GM19452 (cell line): ENCODE measurements around the gene WIPI1.
A peak's percentile ranks its signal among the peaks of the same experiment; 100 is the strongest.
"Not testable (repeated sequence)": the region's sequence is repeated elsewhere in the genome, so short reads cannot be mapped to it uniquely, and the experiment has no call there.

Experiments
- ATAC-seq: cut with Tn5 transposase; IDR thresholded peaks from one replicate; pipeline ENCODE4 v1.9.1; 2021; ENCODE audit not compliant: unreplicated experiment

The WIPI1 gene

DNA sequence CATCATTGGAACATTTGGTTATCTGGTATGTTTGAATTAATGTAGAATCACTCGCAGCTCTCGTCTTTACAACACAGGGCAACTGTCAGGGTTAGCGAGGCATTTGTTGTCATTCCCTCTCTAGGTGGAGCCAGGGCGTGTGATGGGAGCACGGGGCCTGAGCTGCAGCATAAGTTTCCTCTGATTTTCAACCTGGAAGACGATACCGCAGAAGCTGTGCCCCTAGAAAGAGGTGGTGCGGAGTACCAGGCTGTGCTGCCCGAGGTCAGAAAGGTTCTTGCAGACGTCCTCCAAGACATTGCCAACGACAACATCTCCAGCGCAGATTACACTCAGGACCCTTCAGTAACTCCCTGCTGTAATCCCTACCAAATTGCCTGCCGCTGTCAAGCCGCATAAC, 37.2 kb downstream of the WIPI1 start:
- ATAC-seq: no peak

DNA sequence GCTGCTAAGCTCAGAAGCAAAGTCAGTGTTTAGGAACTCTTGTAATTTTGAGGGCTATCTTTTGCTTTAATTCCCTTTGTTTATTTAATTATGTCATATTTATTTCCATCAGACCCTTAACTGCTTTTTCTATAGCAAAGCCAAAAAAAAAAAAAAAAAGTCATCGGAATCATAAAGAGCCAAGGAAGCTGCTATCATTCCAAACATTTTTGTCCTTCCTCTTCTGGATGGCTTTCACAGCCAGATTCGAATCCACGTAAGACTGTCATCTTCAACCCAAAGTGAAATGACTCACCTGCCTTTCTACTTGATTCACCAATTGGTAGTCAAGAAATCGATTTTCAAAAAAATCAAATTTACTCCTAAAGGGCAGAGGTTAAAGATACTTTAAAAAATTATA, 38.4 kb downstream of the WIPI1 start:
- ATAC-seq: no peak

DNA sequence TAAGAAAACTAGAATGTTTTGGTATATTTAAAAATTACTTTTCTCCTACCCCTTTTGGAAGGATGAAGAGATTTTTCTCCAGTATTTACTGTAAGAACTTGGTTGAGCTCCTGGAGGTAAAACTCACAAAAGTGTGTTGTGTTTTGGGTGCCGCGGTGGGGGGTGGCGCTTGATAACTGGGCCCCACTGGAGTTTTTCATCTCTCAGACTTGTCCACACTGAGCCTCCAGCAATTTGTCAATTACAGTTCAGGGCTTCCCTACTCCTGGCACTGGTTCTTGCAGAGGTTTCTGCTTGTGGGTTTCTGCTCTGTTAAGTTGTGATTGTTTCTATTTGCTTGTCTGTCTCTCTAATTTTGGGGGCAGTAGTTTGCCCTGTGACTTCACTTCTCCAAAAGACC, 40.0 kb downstream of the WIPI1 start:
- ATAC-seq: no peak

DNA sequence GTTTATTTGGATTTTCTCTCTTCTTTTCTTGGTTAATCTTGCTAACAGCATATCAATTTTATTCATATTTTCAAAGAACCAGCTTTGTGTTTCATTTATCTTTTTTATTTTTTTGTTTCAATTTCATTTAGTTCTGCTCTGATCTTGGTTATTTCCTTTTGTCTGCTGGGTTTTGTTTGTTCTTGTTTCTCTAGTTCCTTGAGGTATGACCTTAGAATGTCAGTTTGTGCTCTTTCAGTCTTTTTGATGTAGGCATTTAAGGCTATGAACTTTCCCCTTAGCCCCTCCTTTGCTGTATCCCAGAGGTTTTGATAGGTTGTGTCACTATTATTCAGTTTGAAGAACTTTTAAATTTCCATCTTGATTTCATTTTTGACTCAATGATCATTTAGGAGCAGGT, 42.4 kb downstream of the WIPI1 start:
- not testable (repeated sequence) for ATAC-seq

DNA sequence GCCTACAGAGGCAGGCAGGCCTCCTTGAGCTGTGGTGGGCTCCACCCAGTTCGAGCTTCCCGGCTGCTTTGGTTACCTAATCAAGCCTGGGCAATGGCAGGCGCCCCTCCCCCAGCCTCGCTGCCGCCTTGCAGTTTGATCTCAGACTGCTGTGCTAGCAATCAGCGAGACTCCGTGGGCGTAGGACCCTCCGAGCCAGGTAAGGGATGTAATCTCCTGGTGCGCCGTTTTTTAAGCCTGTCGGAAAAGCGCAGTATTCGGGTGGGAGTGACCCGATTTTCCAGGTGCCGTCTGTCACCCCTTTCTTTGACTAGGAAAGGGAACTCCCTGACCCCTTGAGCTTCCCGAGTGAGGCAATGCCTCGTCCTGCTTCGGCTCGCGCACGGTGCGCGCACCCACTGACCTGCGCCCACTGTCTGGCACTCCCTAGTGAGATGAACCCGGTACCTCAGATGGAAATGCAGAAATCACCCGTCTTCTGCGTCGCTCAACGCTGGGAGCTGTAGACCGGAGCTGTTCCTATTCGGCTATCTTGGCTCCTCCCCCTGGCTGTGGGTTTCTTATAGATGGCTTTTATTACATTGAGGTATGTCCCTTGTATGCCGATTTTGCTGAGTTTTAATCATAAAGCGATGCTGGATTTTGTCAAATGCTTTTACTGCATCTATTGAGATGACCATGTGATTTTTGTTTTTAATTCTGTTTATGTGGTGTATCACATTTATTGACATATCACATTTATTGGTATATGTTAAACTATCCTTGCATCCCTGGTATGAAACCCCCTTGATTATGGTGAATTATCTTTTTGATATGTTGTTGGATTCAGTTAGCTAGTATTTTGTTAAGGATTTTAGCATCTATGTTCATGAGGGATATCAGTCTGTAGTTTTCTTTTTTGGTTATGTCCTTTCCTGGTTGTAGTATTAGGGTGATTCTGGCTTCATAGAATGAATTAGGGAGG, 43.4 kb downstream of the WIPI1 start:
- not testable (repeated sequence) for ATAC-seq

DNA sequence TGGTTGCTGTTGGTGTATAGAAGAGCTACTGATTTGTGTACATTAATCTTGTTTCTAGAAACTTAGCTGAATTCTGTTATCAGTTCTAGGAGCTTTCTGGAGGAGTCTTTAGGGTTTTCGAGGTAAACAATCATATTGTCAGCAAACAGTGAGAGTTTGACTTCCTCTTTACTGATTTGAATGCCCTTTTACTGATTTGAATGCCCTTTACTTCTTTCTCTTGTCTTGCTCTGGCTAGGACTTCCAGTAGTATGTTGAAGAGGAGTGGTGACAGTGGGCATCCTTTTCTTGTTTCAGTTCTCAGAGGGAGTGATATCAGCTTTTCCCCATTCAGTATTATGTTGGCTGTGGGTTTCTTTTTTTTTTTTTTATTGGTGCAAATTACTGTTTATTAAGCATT, 49.6 kb downstream of the WIPI1 start:
- ATAC-seq: not testable (repeated sequence)

DNA sequence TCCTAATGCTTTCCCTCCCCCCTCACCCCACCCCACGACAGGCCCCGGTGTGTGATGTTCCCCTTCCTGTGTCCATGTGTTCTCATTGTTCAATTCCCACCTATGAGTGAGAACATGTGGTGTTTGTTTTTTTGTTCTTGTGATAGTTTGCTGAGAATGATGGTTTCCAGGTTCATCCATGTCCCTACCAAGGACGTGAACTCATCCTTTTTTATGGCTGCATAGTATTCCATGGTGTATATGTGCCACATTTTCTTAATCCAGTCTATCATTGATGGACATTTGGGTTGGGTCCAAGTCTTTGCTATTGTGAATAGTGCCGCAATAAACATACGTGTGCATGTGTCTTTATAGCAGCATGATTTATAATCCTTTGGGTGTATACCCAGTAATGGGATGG, 53.5 kb downstream of the WIPI1 start:
- not testable (repeated sequence) for ATAC-seq

DNA sequence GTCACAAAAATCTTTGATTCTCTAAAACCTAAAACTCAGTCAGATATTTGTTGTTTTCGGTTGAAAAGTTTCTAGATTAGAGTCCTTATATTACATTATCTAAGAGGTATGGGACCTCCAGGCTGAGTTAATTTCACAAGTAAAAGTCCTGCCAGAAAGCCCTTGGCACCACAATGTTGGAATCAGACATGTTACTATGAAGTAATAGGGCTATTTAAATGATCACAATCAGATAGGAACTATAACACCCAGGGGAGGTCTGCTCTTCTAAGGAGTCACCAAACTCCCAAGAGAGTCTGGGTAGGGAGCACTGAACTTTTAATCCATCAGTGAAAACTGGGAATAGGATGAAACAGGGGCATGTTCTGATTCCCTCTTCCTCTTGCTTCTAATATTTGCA, 54.2 kb downstream of the WIPI1 start:
- ATAC-seq: no peak

DNA sequence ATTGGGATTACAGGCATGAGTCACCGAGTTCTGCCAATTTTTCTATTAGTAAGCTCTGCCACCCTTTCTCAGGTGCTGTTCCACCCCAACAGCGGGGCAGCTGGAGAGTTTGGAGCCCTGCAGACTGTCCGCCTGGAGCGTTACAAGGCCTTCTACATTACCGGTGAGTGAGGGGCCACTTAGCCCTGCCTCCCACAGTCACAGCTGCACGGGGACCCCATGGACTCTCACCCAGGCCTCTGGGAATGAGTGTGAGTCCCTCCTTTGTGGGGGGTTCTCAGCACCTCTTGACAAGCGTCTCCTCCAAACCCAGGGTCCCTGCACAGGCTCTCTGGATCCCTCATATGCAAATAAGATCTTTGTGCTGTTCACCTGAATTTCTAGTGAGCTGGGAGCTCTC, 56.0 kb downstream of the WIPI1 start:
- no peak for ATAC-seq

DNA sequence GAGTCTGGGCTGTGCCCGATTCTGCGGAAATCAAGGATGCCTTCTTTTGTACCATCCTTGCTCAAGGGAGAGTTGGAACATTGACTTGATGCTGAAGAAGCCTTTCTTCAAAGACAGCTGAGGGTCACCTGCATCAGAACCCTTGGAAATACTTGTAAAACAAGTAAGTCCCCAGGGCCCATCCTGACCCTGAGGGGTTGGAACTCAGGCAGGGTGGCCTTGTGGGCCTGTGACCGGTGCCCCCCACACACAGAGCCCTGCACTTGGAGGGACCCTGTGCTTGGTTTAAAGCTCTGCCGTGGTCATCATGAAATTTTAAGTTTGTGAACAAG, 56.9 kb downstream of the WIPI1 start:
- ATAC-seq: no peak

DNA sequence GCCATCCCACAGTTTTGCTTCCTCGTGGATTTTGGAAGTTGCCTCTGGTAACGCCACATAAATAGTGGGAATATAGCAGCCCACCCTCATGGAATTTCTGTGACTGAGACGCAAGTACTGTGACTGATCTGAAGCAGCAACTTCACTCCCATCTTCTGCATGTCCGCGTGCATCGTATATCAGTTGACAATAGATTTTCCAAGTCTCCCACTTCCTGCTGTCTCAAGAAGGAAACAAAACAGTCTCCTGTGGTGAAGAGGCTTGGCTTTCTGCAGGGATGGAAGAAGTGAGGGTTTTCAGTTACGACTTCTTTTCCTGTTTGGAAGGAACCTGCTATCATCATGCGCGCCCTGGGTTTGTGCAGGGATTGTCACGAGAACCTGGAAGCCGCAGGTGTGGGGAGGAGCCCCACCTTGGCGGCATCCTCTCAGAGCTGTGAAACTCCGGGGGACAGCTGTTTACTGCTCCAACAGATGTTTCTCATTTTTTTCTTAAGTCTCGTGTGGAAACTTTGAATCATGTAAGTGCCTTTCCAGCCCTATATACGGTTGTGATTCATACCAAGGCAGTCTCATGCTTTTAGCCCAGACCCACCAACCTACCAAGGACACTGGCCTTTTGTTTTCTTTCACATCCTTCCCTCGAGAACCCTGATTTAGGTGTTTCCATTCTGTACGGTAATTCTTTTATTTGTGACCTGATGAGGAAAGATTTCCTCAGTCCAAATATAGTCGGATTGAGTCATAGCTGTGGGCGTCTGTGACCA, 57.5 kb downstream of the WIPI1 start:
- no peak for ATAC-seq

DNA sequence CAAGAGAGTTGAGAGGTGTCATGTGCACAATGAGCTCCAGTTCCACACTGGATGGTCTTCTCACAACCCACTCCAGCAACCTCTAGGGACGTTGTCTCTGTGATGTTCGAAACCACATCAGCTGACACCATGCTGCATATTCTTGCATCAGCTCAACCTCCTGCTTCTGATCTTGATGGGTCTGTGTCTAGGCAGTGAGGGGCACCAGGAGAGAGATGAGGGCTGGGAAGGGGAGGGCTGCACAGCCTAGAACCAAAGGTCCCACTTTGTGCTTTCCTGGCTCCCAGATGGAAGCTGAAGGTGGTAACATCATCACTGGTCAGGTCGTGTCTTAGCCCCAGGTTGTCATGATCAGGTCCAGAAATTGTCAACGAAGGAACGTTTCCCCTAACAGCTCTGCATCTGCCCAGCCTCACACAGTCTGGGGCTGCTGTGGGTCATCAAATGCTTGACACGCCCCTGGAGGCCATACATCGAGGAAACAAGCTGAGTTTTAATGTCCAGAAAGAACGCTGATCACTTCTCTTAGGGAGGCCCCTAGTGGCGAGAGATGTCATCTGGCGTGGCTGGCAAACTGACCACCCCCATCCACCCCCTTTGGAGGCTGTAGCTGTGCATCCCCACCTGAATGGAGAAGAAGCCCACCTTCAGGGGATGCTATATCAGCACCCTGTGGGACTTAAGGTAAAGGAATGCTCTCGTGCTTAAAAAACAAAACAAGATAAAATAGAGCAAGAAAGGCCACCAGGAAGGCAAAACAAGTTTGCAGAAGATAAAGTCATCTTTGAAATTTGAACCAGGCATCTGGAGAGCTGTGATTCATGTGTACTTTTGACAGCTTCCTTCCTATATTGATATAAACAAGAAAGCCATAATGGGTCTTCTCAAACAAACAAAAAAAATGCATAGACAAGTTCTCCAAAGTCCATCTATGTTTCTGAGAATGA, 58.3 kb downstream of the WIPI1 start:
- peak; percentile 81 for ATAC-seq

DNA sequence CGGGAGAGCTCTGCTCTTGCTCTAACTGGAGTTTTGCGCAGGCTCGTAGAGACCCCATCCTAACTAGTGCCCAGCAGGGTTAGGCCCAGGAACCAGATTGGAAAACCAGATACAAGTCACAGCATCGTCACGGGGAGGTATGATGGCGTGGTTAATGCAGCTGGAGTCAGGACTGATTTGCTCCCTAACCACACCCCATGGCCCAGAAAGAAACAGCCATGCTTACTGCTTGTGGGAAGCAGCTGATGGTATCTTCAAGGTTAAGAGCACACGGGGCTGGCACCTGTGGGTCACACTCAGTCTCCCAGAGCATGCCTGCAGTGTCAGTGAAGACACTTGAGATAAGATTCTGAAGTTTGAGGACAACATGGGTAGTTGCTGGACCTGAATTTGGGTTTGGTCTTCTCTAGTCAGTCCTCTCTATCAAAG, 60.2 kb downstream of the WIPI1 start:
- no peak for ATAC-seq

DNA sequence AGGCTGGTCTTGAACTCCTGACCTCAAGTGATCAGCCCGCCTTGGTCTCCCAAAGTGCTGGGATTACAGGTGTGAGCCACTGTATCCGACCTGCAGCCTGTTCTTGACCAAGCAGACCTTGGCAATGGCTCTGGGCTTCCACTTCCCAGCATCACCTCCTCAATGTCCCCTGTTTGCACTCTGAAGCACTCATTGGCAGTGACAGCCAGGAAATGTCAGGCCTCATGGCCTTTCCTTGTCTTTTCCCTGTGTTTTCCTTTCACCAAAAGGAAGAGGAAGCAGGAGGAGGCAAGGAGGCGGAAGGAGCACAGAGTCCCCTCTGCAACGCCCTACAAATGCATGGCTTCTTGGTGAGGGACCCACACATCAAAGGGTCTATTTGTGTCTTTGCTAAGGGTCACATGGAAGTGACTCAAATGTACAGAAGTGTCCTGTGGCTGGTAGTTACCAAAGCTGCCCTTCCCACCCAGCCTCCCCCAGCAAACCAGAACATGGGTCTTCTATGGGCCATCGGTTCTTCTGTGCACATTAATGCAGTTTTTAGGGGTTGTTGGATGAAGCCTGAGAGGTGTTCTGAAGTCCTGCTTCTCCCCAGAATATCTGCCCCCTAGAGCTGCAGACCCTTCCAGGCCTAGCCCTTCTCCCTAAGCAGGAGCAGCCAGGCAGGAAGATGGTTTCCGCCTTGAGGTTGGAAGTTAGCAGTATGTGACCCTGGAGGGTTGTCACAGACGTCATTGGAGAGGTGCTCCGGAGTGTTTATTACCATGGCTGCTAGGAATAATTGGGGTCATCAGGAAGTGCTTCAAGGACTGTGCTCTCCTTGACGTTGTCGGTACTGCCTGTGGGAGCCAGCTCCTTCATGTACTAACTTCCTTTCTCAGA, 60.8 kb downstream of the WIPI1 start:
- ATAC-seq: no peak

DNA sequence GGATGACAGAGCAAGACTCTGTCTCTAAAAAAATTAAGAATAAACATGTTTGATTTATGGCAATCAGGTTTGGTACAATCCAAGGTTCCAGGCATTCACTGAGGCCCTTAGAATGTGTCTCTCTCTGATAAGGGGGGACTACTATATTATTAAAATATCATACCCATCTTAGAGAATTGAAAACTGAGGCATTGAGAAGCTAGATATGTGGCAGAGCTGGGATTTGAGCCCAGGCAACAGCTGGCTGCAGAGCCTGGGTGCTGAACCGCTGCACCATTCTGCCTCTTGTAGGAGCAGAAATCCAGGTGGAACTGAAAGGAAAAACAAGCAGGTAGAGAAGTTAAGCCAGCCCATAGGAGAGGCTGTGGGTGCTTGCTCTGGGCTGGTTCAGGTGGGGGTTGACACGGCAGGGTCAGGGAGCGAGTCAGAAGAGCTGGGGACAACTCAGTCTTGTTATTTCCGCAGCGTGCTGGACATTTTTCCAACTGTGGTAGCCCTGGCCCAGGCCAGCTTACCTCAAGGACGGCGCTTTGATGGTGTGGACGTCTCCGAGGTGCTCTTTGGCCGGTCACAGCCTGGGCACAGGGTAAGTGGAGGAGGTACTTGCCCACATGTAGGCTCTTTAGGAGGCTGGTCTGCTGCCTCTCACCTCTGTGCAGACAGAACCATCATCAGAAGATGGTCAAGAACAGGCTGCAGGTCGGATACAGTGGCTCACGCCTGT, 62.5 kb downstream of the WIPI1 start:
- no peak for ATAC-seq

DNA sequence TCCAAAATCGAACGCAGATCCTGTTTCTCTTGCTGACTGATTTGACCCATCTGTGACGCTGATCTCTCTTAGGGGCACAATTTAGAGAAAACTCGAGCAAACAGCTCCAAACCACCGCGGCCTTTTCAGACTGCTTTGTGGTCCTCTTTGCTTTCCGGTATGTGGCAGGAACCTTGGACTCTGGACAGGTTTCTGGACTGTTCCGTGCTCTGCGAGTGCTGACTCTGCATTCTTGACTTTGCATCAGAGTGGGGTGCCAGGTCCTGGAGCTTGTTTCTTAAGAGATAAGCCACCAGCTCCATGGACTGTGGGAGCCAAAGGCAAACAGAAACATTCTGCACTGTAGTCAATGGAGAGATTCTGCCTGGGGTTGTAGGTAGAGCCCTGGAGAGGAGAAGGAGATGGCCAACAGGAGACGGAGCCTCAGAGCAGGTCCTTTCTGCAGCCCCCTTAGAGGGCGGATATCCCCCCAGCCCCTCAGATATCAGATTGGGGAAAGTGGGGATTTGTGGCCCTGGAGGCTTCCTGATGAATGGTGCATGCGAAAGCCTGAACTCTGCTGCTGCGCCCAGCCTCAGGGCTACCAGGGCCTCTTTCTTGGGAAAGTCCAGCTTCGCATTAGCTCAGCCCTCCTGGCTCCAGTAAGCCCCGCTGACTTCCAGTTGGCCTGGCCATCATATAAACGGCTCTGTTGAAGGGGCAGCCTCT, 65.6 kb downstream of the WIPI1 start:
- ATAC-seq: no peak

DNA sequence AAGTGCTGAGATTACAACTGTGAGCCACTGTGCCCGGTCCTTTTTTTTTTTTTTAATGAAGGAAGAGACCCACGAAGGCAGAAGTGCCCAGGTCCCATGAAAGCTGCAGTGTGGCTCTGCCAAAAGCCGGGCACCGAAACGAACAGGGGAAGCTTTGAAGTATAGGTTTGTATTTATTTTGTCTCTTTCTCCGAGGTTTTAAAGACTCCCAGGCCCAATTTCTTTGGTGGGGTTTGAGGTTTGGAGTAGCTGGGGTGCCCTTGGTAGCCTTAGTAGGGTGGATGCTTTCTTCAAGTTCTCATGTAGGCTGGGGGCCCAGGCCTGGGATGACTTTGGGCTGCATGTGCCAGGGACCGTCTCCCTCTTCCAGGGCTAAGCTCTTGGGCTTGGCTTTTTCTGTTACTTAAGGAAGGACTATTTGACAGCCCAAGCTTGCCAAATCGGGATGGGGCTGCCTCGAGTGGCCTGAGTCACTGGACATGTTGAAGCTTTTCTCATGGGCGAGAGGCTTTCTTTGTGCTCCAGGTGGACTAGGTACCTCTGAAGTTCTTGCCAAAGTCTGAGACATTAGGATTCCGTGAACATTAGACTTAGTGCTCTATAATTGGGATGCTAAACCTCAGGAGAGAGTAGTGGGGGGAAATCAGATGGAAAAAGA, 66.3 kb downstream of the WIPI1 start:
- no peak for ATAC-seq

DNA sequence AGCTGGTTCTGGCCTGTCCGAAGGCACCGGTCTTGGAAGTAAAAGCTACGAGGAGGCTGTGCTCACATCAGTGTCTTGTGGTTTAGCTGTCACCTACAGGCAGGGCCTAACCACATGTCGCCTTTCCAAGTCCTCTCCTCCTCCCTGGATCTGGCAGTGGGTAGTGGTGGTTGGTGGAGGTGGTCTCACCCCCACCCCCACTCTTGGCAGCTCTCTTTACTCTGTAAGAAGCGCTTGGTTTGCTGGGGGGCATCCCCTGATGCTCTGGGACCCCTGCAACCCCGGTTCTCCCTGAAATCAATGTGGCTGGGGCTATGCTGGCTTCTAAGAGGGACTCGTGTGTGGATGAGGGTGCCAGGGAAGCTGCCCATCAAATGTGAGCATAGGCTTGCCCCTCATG, 68.3 kb downstream of the WIPI1 start:
- no peak for ATAC-seq
